KOPT-K1 (cell line): ENCODE data around the gene AP3B1.

Experiments
- H3K27ac ChIP-seq: fragments of 200-600 bp; sonication (generic); 2 replicates; pipeline ENCODE4 v1.5.1; 2016; ENCODE audit warnings: antibody characterized with exemption, mild to moderate bottlenecking, low read depth, low read length; ENCODE audit not compliant: poor library complexity, severe bottlenecking
- H3K36me3 ChIP-seq: fragments of 200-600 bp; sonication (generic); 2 replicates; pipeline ENCODE4 v1.5.1; 2017; ENCODE audit warnings: antibody characterized with exemption, mild to moderate bottlenecking, low read length, moderate library complexity; ENCODE audit not compliant: insufficient read depth
- H3K9me3 ChIP-seq: fragments of 200-600 bp; sonication (generic); 2 replicates; pipeline ENCODE4 v1.5.1; 2017; ENCODE audit warnings: antibody characterized with exemption, low read length, mild to moderate bottlenecking; ENCODE audit not compliant: insufficient read depth, poor library complexity, severe bottlenecking

AP3B1 gene

GRCh38 chr5:77970891-77971290 is 323.6 kb downstream of the AP3B1 start:
- Histone ChIP-seq H3K9me3 (no peaks in the 10 kb centered on the region), H3K36me3 (no peaks in the 10 kb centered on the region)

GRCh38 chr5:77963795-77964194 is 330.7 kb downstream of the AP3B1 start:
- Histone ChIP-seq H3K9me3 (no peaks in the 10 kb centered on the region), H3K27ac (no peak overlapping the region), H3K36me3 (no peaks in the 10 kb centered on the region)

More at GRCh38 chr5:77970891-77971290, 323.6 kb downstream of the AP3B1 start:
- no peak overlapping the region for H3K27ac ChIP-seq

- Histone ChIP-seq H3K9me3 (no peaks in the 10 kb centered on the region), H3K36me3 (no peaks in the 10 kb centered on the region), H3K27ac (no peak overlapping the region)
These were observed 333.6 kb downstream of the AP3B1 start for GRCh38 chr5:77960863-77961396.

GRCh38 chr5:77960305-77960704 is 334.2 kb downstream of the AP3B1 start:
- Histone ChIP-seq H3K36me3 (no peaks in the 10 kb centered on the region), H3K27ac (no peak overlapping the region), H3K9me3 (no peaks in the 10 kb centered on the region)

GRCh38 chr5:77958642-77959330 is 335.7 kb downstream of the AP3B1 start:
- H3K27ac ChIP-seq, result no peak overlapping the region
- H3K36me3 ChIP-seq, result no peaks in the 10 kb centered on the region
- no peaks in the 10 kb centered on the region for H3K9me3 ChIP-seq

- Histone ChIP-seq H3K9me3 (no peaks in the 10 kb centered on the region), H3K36me3 (no peaks in the 10 kb centered on the region), H3K27ac (no peak overlapping the region)
These were observed 336.5 kb downstream of the AP3B1 start for GRCh38 chr5:77957931-77958521.

DNA sequence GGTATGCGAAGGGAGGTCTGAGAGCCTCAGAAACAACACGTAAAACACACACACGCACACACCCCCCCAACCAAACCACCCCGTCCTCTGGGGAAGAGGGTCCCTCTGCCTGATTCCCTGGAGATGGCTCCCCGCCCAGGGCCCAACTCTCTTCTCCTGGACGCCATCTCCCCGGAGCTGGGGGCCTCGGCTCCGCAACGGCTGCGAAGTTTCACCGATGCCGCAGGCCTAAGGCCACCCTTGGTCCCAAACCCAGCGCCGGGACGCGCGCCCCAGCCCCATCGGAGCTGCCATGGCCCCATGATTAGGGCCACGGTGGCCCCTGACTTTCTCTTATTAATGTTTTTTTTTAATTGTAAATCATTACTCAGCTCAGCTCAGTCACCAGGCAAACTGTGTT is 337.0 kb downstream of the AP3B1 start:
- Histone ChIP-seq H3K9me3 (no peaks in the 10 kb centered on the region), H3K27ac (no peak overlapping the region), H3K36me3 (no peaks in the 10 kb centered on the region)

GRCh38 chr5:77957081-77957480 is 337.4 kb downstream of the AP3B1 start:
- H3K36me3 ChIP-seq, result no peaks in the 10 kb centered on the region
- H3K9me3 ChIP-seq, result no peaks in the 10 kb centered on the region
- H3K27ac ChIP-seq, result no peak overlapping the region

- Histone ChIP-seq H3K27ac (no peak overlapping the region), H3K9me3 (no peaks in the 10 kb centered on the region), H3K36me3 (no peaks in the 10 kb centered on the region)
These were observed 338.9 kb downstream of the AP3B1 start for GRCh38 chr5:77955577-77955976.

DNA sequence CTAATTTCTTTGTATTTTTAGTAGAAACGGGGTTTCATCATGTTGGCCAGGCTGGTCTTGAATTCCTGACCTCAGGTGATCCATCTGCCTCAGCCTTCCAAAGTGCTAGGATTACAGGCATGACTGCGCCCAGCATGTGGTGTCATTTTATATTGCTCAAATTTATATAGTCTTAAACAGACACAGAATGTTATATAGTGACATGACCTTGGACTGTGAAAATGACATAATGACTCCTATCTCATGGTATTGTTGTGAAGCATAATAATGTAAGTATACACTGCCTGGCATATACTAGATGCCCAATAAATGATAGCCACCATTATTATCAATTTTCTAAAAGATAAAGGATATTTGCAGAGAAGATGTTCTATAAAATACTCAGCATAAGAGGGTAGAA is 341.1 kb downstream of the AP3B1 start:
- Histone ChIP-seq H3K36me3 (no peaks in the 10 kb centered on the region), H3K9me3 (no peaks in the 10 kb centered on the region), H3K27ac (no peak overlapping the region)

DNA sequence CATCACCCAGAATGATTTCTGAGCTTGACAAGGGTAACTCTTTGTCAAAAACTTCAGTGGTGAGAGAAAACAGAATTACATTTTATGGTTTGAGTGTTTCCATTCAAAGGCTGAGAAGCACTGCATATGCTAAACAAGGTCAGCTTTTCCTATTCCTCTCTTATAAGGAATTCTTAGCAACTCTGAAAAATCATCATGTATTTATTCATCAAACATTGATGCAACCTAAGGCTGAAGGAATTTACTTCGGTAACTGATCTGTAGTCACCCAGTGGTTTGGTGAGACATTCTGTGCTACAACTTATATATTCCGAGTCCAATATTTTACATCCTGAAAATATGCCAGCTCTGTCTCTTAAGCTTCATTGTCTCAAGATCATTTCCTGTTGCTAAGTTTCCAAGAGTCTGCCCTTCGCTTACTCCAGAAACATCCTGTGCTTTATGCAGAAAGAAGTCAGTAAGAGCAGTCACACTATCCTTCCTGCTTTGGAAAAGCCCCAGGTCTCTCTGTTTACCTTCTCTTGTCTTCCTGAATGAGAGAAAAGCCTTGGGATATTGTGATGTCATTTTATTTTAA is 341.8 kb downstream of the AP3B1 start:
- no peaks in the 10 kb centered on the region for H3K9me3 ChIP-seq
- H3K36me3 ChIP-seq, result no peaks in the 10 kb centered on the region
- H3K27ac ChIP-seq, result no peak overlapping the region
